K562 (cell line): ENCODE data around the gene HAGHL. TPM values are rescaled to one million over a fixed set of nuclear protein-coding genes. Genes with fewer than 3 reads are reported as not detected.
A peak's percentile ranks its signal among the peaks of the same experiment; 100 is the strongest.

ENCODE experiments used
- ATAC-seq: fragments of 200-7000 bp; cut with Tn5 transposase; 3 replicates; pipeline ENCODE4 v1.9.1; 2020; ENCODE audit warnings: moderate library complexity
- BruUV-seq: library from RNA; stranded (reverse); fragments of 400-500 nt; replicated peaks from 2 replicates; lab custom pipeline; 2021; lab: Mats Ljungman, UMichigan
- CTCF ChIA-PET: fragments of 300-600 bp; formaldehyde crosslinking; extraction: SDS; loops from one replicate; lab custom pipeline; 2021; ENCODE audit warnings: low intra/inter-chr PET ratio; lab: Yijun Ruan, JAX
- POLR2A ChIA-PET: fragments of 300-600, 350-650 bp; sonication (Branson Sonifier 250); formaldehyde crosslinking; extraction: SDS; loops from one replicate; lab custom pipeline; 2021; ENCODE audit warnings: antibody characterized with exemption, inconsistent platforms; lab: Yijun Ruan, JAX
- DNase-seq, 4 experiments: peaks; one replicate each; pipeline versions ENCODE4 v3.0.0 to v3.0.0-alpha.2; 2011 to 2018; ENCODE audit warnings: low spot score in 3 of 4, mixed read lengths in 3 of 4; ENCODE audit errors: extremely low read depth in 1 of 4
- FAIRE-seq: peaks from 2 replicates; lab custom pipeline; 2011; peaks lifted over from hg19 to GRCh38; lab: Jason Lieb, UNC
- H2AFZ ChIP-seq: 2 replicates; pipeline ENCODE4 v1.6.0; 2011; ENCODE audit warnings: low read depth, low read length, control low read depth, inconsistent platforms
- H3K27ac ChIP-seq: fragments of 200-600 bp; 3 replicates; pipeline ENCODE4 v1.8.0; 2011; ENCODE audit warnings: low read depth, mild to moderate bottlenecking, control low read depth, inconsistent platforms, low read length, moderate library complexity, mixed read lengths; ENCODE audit errors: extremely low read depth
- H3K27me3 ChIP-seq, 2 experiments: fragments of 300-600 bp in 1 of 2; 2 replicates in 1 of 2; 3 replicates in 1 of 2; pipeline versions ENCODE4 v1.6.0 to v1.8.0; 2011; ENCODE audit warnings: inconsistent platforms in 2 of 2, low read length in 2 of 2, mild to moderate bottlenecking in 1 of 2, mixed read lengths in 1 of 2, moderate library complexity in 1 of 2; ENCODE audit not compliant: control insufficient read depth in 2 of 2, insufficient read depth in 2 of 2
- H3K36me3 ChIP-seq: fragments of 300-600 bp; 3 replicates; pipeline ENCODE4 v1.8.0; 2011; ENCODE audit warnings: mild to moderate bottlenecking, low read length, inconsistent platforms; ENCODE audit not compliant: control insufficient read depth, insufficient read depth
- H3K4me1 ChIP-seq, 2 experiments: fragments of 200-600 bp in 1 of 2; replicated peaks in 1 of 2; 2 replicates in 1 of 2; 3 replicates in 1 of 2; pipeline versions ENCODE4 v1.5.1 to v1.8.0; 2011; ENCODE audit warnings: inconsistent platforms in 2 of 2, low read length in 2 of 2, mild to moderate bottlenecking in 1 of 2, mixed read lengths in 1 of 2, moderate library complexity in 1 of 2; ENCODE audit not compliant: control insufficient read depth in 2 of 2, insufficient read depth in 2 of 2
- H3K4me2 ChIP-seq: 2 replicates; pipeline ENCODE4 v1.6.1; 2011; ENCODE audit warnings: low read length, control low read depth, inconsistent platforms, mixed read lengths; ENCODE audit not compliant: insufficient read depth
- H3K4me3 ChIP-seq: fragments of 200-600 bp; sonication (generic), shearing (Covaris generic); 2 replicates; pipeline ENCODE4 v1.5.1; 2016; ENCODE audit warnings: control low read depth, inconsistent platforms
- H3K79me2 ChIP-seq: fragments of 200-600 bp; 3 replicates; pipeline ENCODE4 v1.8.0; 2011; ENCODE audit warnings: low read length, inconsistent platforms; ENCODE audit not compliant: control insufficient read depth, insufficient read depth
- H3K9ac ChIP-seq, 2 experiments: 2 replicates each; pipeline versions ENCODE4 v1.6.0 to v1.6.1; 2011; ENCODE audit warnings: low read depth in 2 of 2, low read length in 2 of 2, control low read depth in 1 of 2, inconsistent platforms in 1 of 2, mild to moderate bottlenecking in 1 of 2, mixed read lengths in 1 of 2; ENCODE audit not compliant: insufficient read depth in 1 of 2
- H3K9me1 ChIP-seq: one replicate; pipeline ENCODE4 v1.6.0; 2011; ENCODE audit warnings: inconsistent platforms, mild to moderate bottlenecking, low read length, moderate library complexity; ENCODE audit not compliant: control insufficient read depth, insufficient read depth
- H3K9me3 ChIP-seq: replicated peaks from 2 replicates; pipeline ENCODE4 v1.5.1; 2011; ENCODE audit warnings: low read depth, low read length, inconsistent platforms; ENCODE audit not compliant: control insufficient read depth, insufficient read depth
- H4K20me1 ChIP-seq: replicated peaks from 2 replicates; pipeline ENCODE4 v1.6.1; 2011; ENCODE audit warnings: low read length, inconsistent platforms, mixed read lengths; ENCODE audit not compliant: control insufficient read depth, insufficient read depth
- CBFB ChIP-seq: sonication (generic); formaldehyde crosslinking; IDR thresholded peaks from 2 replicates; pipeline ENCODE4 v1.4.0; 2020; ENCODE audit warnings: mild to moderate bottlenecking, missing genetic modification reagents
- CCNT2 ChIP-seq: IDR thresholded peaks from 2 replicates; pipeline ENCODE4 v1.6.1; 2011; ENCODE audit warnings: borderline replicate concordance, low read depth, mild to moderate bottlenecking, moderate library complexity, mixed read lengths, low read length; ENCODE audit not compliant: insufficient read length; ENCODE audit errors: extremely low read depth
- DACH1 ChIP-seq: fragments of 450-650 bp; IDR thresholded peaks from 2 replicates; pipeline ENCODE4 v1.6.1; 2018; ENCODE audit not compliant: partially characterized antibody
- FUS ChIP-seq: fragments of 200-400 bp; formaldehyde crosslinking; optimal IDR thresholded peaks from 2 replicates; pipeline ENCODE3; 2017; ENCODE audit warnings: low read depth, low read length
- LARP7 ChIP-seq: fragments of 450-650 bp; IDR thresholded peaks from 2 replicates; pipeline ENCODE4 v1.6.1; 2016
- MAX ChIP-seq: sonication (generic); formaldehyde crosslinking; IDR thresholded peaks from 2 replicates; pipeline ENCODE4 v1.9.0; 2022; ENCODE audit warnings: mild to moderate bottlenecking, missing genetic modification reagents
- MYNN ChIP-seq, 2 experiments: sonication (generic); formaldehyde crosslinking in 1 of 2; IDR thresholded peaks; 2 replicates each; pipeline versions ENCODE4 v1.5.0 to v1.6.1; 2016 to 2020; ENCODE audit warnings: antibody characterized with exemption in 1 of 2, missing genetic modification reagents in 1 of 2
- NUFIP1 ChIP-seq: fragments of 450-650 bp; IDR thresholded peaks from 2 replicates; pipeline ENCODE4 v1.6.1; 2018; ENCODE audit not compliant: partially characterized antibody
- POLR2A ChIP-seq: fragments of 450-650 bp; conservative IDR thresholded peaks from 2 replicates; pipeline ENCODE4 v1.6.1; 2016
- PRPF4 ChIP-seq: fragments of 200-400 bp; formaldehyde crosslinking; IDR thresholded peaks from one replicate; pipeline ENCODE4 v1.6.1; 2017; ENCODE audit warnings: low read length, low read depth, mild to moderate bottlenecking; ENCODE audit not compliant: insufficient read depth, poor library complexity, severe bottlenecking
- RBFOX2 ChIP-seq: fragments of 200-400 bp; formaldehyde crosslinking; IDR thresholded peaks from 2 replicates; pipeline ENCODE4 v1.6.1; 2017; ENCODE audit warnings: low read depth, mild to moderate bottlenecking, low read length, moderate library complexity
- RCOR1 ChIP-seq, 2 experiments: IDR thresholded peaks; 2 replicates each; pipeline ENCODE4 v1.6.1; 2012; ENCODE audit warnings: low read depth in 2 of 2, low read length in 2 of 2, borderline replicate concordance in 1 of 2, improper control_type of control experiment in 1 of 2
- SREBF1 ChIP-seq: fragments of 150-350 bp; IDR thresholded peaks from 2 replicates; pipeline ENCODE4 v1.6.1; 2014; ENCODE audit warnings: antibody characterized with exemption, low read depth, low read length, borderline replicate concordance
- SRSF1 ChIP-seq: fragments of 200-400 bp; formaldehyde crosslinking; IDR thresholded peaks from 2 replicates; pipeline ENCODE4 v1.6.1; 2017; ENCODE audit warnings: mild to moderate bottlenecking, low read depth, low read length, moderate library complexity
- TAF15 ChIP-seq: fragments of 200-400 bp; formaldehyde crosslinking; IDR thresholded peaks from 2 replicates; pipeline ENCODE4 v1.6.1; 2017; ENCODE audit warnings: mild to moderate bottlenecking, low read depth, low read length, moderate library complexity
- TGIF2 ChIP-seq: sonication (generic); formaldehyde crosslinking; IDR thresholded peaks from 2 replicates; pipeline ENCODE4 v1.8.1; 2022; ENCODE audit warnings: mild to moderate bottlenecking, missing genetic modification reagents, moderate library complexity
- ZNF143 ChIP-seq: sonication (generic); formaldehyde crosslinking; IDR thresholded peaks from 2 replicates; pipeline ENCODE4 v1.9.0; 2022; ENCODE audit warnings: mild to moderate bottlenecking, missing genetic modification reagents
- ZNF197 ChIP-seq: fragments of 200-800 bp; sonication (Bioruptor generic); IDR thresholded peaks from 2 replicates; pipeline ENCODE4 v1.6.1; 2016; ENCODE audit warnings: low read depth, missing genetic modification characterization, missing compliant biosample characterization
- ZNF584 ChIP-seq: fragments of 200-800 bp; sonication (Bioruptor generic); IDR thresholded peaks from 2 replicates; pipeline ENCODE4 v1.6.1; 2016; ENCODE audit warnings: low read depth, mild to moderate bottlenecking, missing genetic modification characterization, missing compliant biosample characterization
- WGBS: fragments of 100-300 bp; shearing (Covaris generic); methylation state at CpG from one replicate; pipeline ENCODE4 v1.1.6; 2016; ENCODE audit warnings: low coverage, mixed read lengths; ENCODE audit not compliant: insufficient coverage; ENCODE audit errors: missing lambda C conversion rate; 5-methylcytosine and 5-hydroxymethylcytosine counted together
- in situ Hi-C: fragments of 300-500 bp; cut with MboI; formaldehyde crosslinking; loops from 4 replicates; pipeline ENCODE4 v1.15.0; 2018; ENCODE audit warnings: inconsistent platforms, mixed read lengths
- intact Hi-C: fragments of 100-400 bp; cut with micrococcal nuclease; formaldehyde crosslinking; loops from 2 replicates; pipeline ENCODE4 v1.14.2; 2022
- polyA plus RNA-seq, 8 experiments: library from polyadenylated mRNA; depleted of rRNA in 4 of 8; stranded (reverse) in 5 of 8; unstranded in 3 of 8; fragments of >200 nt; fragmentation: Nextera tagmentation in 2 of 8; fragmentation: Illumina TruSeq in 1 of 8; extraction: Ambion mirVana in 2 of 8; extraction: Trizol in 1 of 8; gene quantifications; 2 replicates each; pipeline versions ENCODE4 v1.2.1 to v1.2.3, GENCODE V29; 2011 to 2014; ENCODE audit warnings: inconsistent platforms in 1 of 8, missing spikeins in 1 of 8
- total RNA-seq, 7 experiments: library from RNA; depleted of rRNA in 6 of 7; stranded (reverse); fragments of >200 nt in 6 of 7; fragmentation: Illumina TruSeq in 2 of 7; extraction: Trizol in 2 of 7; gene quantifications; 2 replicates each; pipeline versions ENCODE4 v1.2.1 to v1.2.3, GENCODE V29; 2011 to 2021; ENCODE audit warnings: low replicate concordance in 1 of 7

The HAGHL gene
- total and polyA plus RNA-seq, 9 of the 15 experiments (the other 6 are each of a cell fraction or from before 2014, with no cell fraction given): 0.31 to 83.4 (median 20.7) TPM

- no peak for TF ChIP-seq ZNF584 (CRISPR knock-in tag)
- TF ChIP-seq SREBF1: no peak
- TF ChIP-seq TAF15: no peak
- peak; percentile 23 for TF ChIP-seq FUS
- TF ChIP-seq, all 486 proteins: peak for 16
Measured at GRCh38 chr16:728890-729744, 2.2 kb downstream of the HAGHL start (continued).

- 87% methylated on average over 28 of the region's 37 CpGs for WGBS
- Histone ChIP-seq H3K79me2 (peaks cover 25% of the 10 kb centered on the region), H3K27me3 (no peaks in the 10 kb centered on the region), H3K9ac (peak overlapping the region; percentile 48 to 96; a peak in 3 of 4 replicates), H3K4me3 (no peak overlapping the region; the same call in 1 of the 2 replicates), H3K9me1 (no peaks in the 10 kb centered on the region), H3K4me2 (peak overlapping the region; percentile 97; the same call in 1 of the 2 replicates), H3K27ac (no peak overlapping the region; the same call in 2 of the 3 replicates), H3K4me1 (peaks cover 10 to 93% of the 10 kb centered on the region in 2 experiments; a peak in 4 of 5 replicates), H4K20me1 (no peaks in the 10 kb centered on the region; the same call in 1 of the 2 replicates), H3K36me3 (peaks cover 55% of the 10 kb centered on the region; the same call in 2 of the 3 replicates), H3K9me3 (no peaks in the 10 kb centered on the region), H2AFZ (no peak overlapping the region)
- ChIA-PET CTCF (no interaction called here), POLR2A (interaction anchor here (0.5 to 2.0 kb wide), 9 partner anchors 10 to 83 kb away, joined by 3 to 16 read pairs (median 4); partner anchors contain the start of genes ANTKMT, CIAO3 and MSLN)
- no TSS peak for BruUV-seq
- ATAC-seq (no peak), FAIRE-seq (no peak), DNase-seq (no peak)
- intact Hi-C loops (loop anchor here (2.0 kb wide), 1 partner anchor 15 kb away; the partner anchor contains the start of gene METRN), in situ Hi-C loops (no loop called here)
- peak; percentile 32 for TF ChIP-seq PRPF4
- TF ChIP-seq MYNN (IDR thresholded peaks at IDR 0.05): no peak; the same call in 1 of the 2 replicates
- no peak for TF ChIP-seq MYNN (CRISPR knock-in tag; IDR thresholded peaks at IDR 0.05)
- no peak for TF ChIP-seq CCNT2
- no peak for TF ChIP-seq RCOR1 (IDR thresholded peaks at IDR 0.05; ENCODE audit: borderline replicate concordance in 1 of 2, low read depth in 2 of 2, low read length in 2 of 2)
- TF ChIP-seq ZNF197: no peak
- TF ChIP-seq LARP7: no peak
- TF ChIP-seq ZNF143: no peak
- no peak for TF ChIP-seq MAX (CRISPR knock-in tag)
- no peak for TF ChIP-seq NUFIP1
- TF ChIP-seq CBFB (CRISPR knock-in tag): no peak
- peak; percentile 51 for TF ChIP-seq POLR2A
- no peak for TF ChIP-seq DACH1
- no peak for TF ChIP-seq TGIF2 (CRISPR knock-in tag)
- TF ChIP-seq RBFOX2: peak; percentile 41
- 0 out of 2 replicates have a peak, but pooled peaks have one; percentile 3 for TF ChIP-seq SRSF1
Measured at GRCh38 chr16:729768-730665, 3.1 kb downstream of the HAGHL start.
